HG03135 (cell line): ENCODE measurements around the gene KIAA0825.
"Not testable (repeated sequence)": the region's sequence is repeated elsewhere in the genome, so short reads cannot be mapped to it uniquely, and the experiment has no call there.

Experiments used
- ATAC-seq: cut with Tn5 transposase; IDR thresholded peaks from one replicate; pipeline ENCODE4 v1.9.1; 2021; ENCODE audit warnings: mild to moderate bottlenecking, moderate library complexity; ENCODE audit not compliant: unreplicated experiment

Gene KIAA0825

GRCh38 chr5:94188725-94189124 lies 429.7 kb downstream of the KIAA0825 start:
- no peak for ATAC-seq

- ATAC-seq, result no peak
Measured at GRCh38 chr5:94184870-94185269, 433.5 kb downstream of the KIAA0825 start.

- no peak for ATAC-seq
Measured at GRCh38 chr5:94181895-94182294, 436.5 kb downstream of the KIAA0825 start.

- ATAC-seq, result no peak
Measured at GRCh38 chr5:94180761-94181160, 437.6 kb downstream of the KIAA0825 start.

- ATAC-seq, result no peak
Measured at GRCh38 chr5:94175912-94176311, 442.5 kb downstream of the KIAA0825 start.

- no peak for ATAC-seq
Measured at GRCh38 chr5:94174748-94175411, 443.5 kb downstream of the KIAA0825 start.

- ATAC-seq, result no peak
Measured at GRCh38 chr5:94173100-94173499, 445.3 kb downstream of the KIAA0825 start.

- ATAC-seq, result not testable (repeated sequence)
Measured at GRCh38 chr5:94171070-94171469, 447.3 kb downstream of the KIAA0825 start.

- peak; percentile 69 for ATAC-seq
Measured at GRCh38 chr5:94170158-94170557, 448.2 kb downstream of the KIAA0825 start.

- ATAC-seq, result no peak
Measured at GRCh38 chr5:94168151-94168550, 450.3 kb downstream of the KIAA0825 start.

GRCh38 chr5:94161801-94162200 lies 456.6 kb downstream of the KIAA0825 start:
- no peak for ATAC-seq

- no peak for ATAC-seq
Measured at GRCh38 chr5:94159144-94159543, 459.3 kb downstream of the KIAA0825 start.

- no peak for ATAC-seq
Measured at GRCh38 chr5:94157704-94158539, 460.5 kb downstream of the KIAA0825 start.

GRCh38 chr5:94154672-94155071 lies 463.7 kb downstream of the KIAA0825 start:
- ATAC-seq, result no peak

- no peak for ATAC-seq
Measured at GRCh38 chr5:94153736-94154450, 464.5 kb downstream of the KIAA0825 start.

GRCh38 chr5:94143621-94144020 lies 474.8 kb downstream of the KIAA0825 start:
- not testable (repeated sequence) for ATAC-seq

GRCh38 chr5:94140300-94140699 lies 478.1 kb downstream of the KIAA0825 start:
- no peak for ATAC-seq

- ATAC-seq, result no peak
Measured at GRCh38 chr5:94130077-94130476, 488.3 kb downstream of the KIAA0825 start.

- no peak for ATAC-seq
Measured at GRCh38 chr5:94125107-94125506, 493.3 kb downstream of the KIAA0825 start.

- not testable (repeated sequence) for ATAC-seq
Measured at GRCh38 chr5:94116317-94116716, 502.1 kb downstream of the KIAA0825 start.

GRCh38 chr5:94113087-94113486 lies 505.3 kb downstream of the KIAA0825 start:
- no peak for ATAC-seq
